ENCODE measurements around the gene WDR4. TPM values are rescaled to one million over a fixed set of nuclear protein-coding genes. Genes with fewer than 3 reads are reported as not detected.

Gene WDR4
- total RNA-seq, 1 experiment from 2014 or later: 17.6 TPM

GRCh38 chr21:42811960-42812359, 67.4 kb downstream of the WDR4 start:
- intact Hi-C loops (cut with micrococcal nuclease; ENCODE audit: unreplicated experiment): loop anchor here (1.0 kb wide), 1 partner anchor 16 kb away; no protein-coding TSS in a partner anchor
- Histone ChIP-seq H3K27ac (no peak overlapping the region), H3K36me3 (ENCODE audit: low read depth) (no peaks in the 10 kb centered on the region)

DNA sequence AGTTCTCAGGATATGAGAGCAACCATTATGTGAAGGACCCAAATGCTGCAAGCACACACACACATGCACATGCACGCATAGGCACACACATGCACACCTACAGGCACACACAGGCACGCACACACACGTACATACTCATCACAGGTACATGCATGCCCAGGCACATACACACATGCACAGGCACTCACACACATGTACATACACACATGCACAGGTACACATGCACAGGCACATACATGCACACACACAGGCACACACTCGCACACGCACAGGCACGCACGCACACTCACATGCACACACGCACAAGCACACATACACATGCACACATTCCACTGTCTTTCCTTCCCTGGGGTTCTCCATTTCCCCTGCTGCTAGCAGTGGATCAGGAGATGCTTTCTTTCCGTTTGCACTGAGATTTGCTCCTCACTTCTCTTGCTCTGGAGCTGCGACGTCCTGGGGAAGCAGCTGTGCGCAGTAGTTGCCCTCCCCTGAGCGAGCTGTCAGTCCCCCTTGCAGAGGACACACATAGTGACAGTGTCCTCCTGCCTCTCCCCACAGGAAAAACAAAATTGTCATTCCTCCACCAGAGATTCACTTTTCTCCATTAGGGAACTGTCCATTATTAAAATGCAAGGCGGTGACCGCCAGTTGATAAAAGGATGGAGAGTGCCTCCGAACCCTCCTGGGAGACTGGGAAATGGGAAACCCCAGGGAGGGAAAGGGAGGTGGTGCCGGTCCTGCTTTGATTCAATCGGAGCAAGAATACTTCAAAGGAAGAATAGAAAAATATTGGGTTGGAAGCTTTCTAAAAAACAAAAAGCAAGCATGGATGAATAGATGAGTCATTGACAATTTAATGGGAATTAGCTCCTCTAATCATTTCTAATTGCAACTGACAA, 69.5 kb downstream of the WDR4 start:
- Histone ChIP-seq H3F3A (ENCODE audit: insufficient read depth, low read depth) (no peaks in the 10 kb centered on the region; the same call in 1 of the 2 replicates), H3K27ac (no peak overlapping the region), H3K36me3 (ENCODE audit: low read depth) (no peaks in the 10 kb centered on the region), H3K4me3 (no peak overlapping the region), H4K20me1 (ENCODE audit: insufficient read depth) (no peaks in the 10 kb centered on the region), H3K79me2 (ENCODE audit: low read depth) (no peaks in the 10 kb centered on the region), H3K4me1 (replicated peaks; ENCODE audit: insufficient read depth) (peaks cover 14% of the 10 kb centered on the region), H3K27me3 (ENCODE audit: insufficient read depth, low read depth) (no peaks in the 10 kb centered on the region), H3K4me2 (no peak overlapping the region), H3K9me2 (ENCODE audit: insufficient read depth) (no peaks in the 10 kb centered on the region), H3K9me3 (ENCODE audit: insufficient read depth, low read depth) (peaks cover 7% of the 10 kb centered on the region; the same call in 1 of the 2 replicates), H2AFZ (no peak overlapping the region)
- BruUV-seq (replicated peaks): no TSS peak
- ChIA-PET CTCF (no interaction called here), POLR2A (ENCODE audit: unreplicated experiment) (no interaction called here)
- intact Hi-C loops (cut with micrococcal nuclease; ENCODE audit: unreplicated experiment): no loop called here
- DNase-seq: no peak
- TF ChIP-seq, protein P1, sequence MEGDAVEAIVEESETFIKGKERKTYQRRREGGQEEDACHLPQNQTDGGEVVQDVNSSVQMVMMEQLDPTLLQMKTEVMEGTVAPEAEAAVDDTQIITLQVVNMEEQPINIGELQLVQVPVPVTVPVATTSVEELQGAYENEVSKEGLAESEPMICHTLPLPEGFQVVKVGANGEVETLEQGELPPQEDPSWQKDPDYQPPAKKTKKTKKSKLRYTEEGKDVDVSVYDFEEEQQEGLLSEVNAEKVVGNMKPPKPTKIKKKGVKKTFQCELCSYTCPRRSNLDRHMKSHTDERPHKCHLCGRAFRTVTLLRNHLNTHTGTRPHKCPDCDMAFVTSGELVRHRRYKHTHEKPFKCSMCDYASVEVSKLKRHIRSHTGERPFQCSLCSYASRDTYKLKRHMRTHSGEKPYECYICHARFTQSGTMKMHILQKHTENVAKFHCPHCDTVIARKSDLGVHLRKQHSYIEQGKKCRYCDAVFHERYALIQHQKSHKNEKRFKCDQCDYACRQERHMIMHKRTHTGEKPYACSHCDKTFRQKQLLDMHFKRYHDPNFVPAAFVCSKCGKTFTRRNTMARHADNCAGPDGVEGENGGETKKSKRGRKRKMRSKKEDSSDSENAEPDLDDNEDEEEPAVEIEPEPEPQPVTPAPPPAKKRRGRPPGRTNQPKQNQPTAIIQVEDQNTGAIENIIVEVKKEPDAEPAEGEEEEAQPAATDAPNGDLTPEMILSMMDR (conservative IDR thresholded peaks at IDR 0.05): no peak
- no peak for TF ChIP-seq EZH2 (IDR thresholded peaks at IDR 0.05; ENCODE audit: low read depth)

More at GRCh38 chr21:42811960-42812359, 67.4 kb downstream of the WDR4 start:
- ChIA-PET CTCF (no interaction called here), POLR2A (ENCODE audit: unreplicated experiment) (no interaction called here)
- peaks cover 7% of the 10 kb centered on the region; the same call in 1 of the 2 replicates for H3K9me3 ChIP-seq (ENCODE audit: insufficient read depth, low read depth)
- DNase-seq: no peak
- H3K9me2 ChIP-seq (ENCODE audit: insufficient read depth): no peaks in the 10 kb centered on the region
- no peaks in the 10 kb centered on the region for H4K20me1 ChIP-seq (ENCODE audit: insufficient read depth)
- no peak overlapping the region for H3K4me3 ChIP-seq
- peaks cover 14% of the 10 kb centered on the region for H3K4me1 ChIP-seq (replicated peaks; ENCODE audit: insufficient read depth)
- no peak for TF ChIP-seq EZH2 (IDR thresholded peaks at IDR 0.05; ENCODE audit: low read depth)
- H2AFZ ChIP-seq: no peak overlapping the region
- no peaks in the 10 kb centered on the region for H3K27me3 ChIP-seq (ENCODE audit: insufficient read depth, low read depth)
- no peaks in the 10 kb centered on the region for H3K79me2 ChIP-seq (ENCODE audit: low read depth)
- H3F3A ChIP-seq (ENCODE audit: insufficient read depth, low read depth): no peaks in the 10 kb centered on the region; the same call in 1 of the 2 replicates
- H3K4me2 ChIP-seq: peak overlapping the region; percentile 21; the same call in 1 of the 2 replicates
- BruUV-seq (replicated peaks): no TSS peak

GRCh38 chr21:42809171-42809570, 70.2 kb downstream of the WDR4 start:
- ChIA-PET CTCF (no interaction called here), POLR2A (ENCODE audit: unreplicated experiment) (no interaction called here)
- Histone ChIP-seq H3F3A (ENCODE audit: insufficient read depth, low read depth) (no peaks in the 10 kb centered on the region; the same call in 1 of the 2 replicates), H4K20me1 (ENCODE audit: insufficient read depth) (no peaks in the 10 kb centered on the region), H3K36me3 (ENCODE audit: low read depth) (no peaks in the 10 kb centered on the region), H3K4me2 (no peak overlapping the region), H3K27me3 (ENCODE audit: insufficient read depth, low read depth) (no peaks in the 10 kb centered on the region), H3K4me3 (no peak overlapping the region), H3K79me2 (ENCODE audit: low read depth) (no peaks in the 10 kb centered on the region), H3K9me3 (ENCODE audit: insufficient read depth, low read depth) (peaks cover 2% of the 10 kb centered on the region; the same call in 1 of the 2 replicates), H2AFZ (no peak overlapping the region), H3K9me2 (ENCODE audit: insufficient read depth) (no peaks in the 10 kb centered on the region), H3K4me1 (replicated peaks; ENCODE audit: insufficient read depth) (peaks cover 14% of the 10 kb centered on the region), H3K27ac (no peak overlapping the region)
- TF ChIP-seq EZH2 (IDR thresholded peaks at IDR 0.05; ENCODE audit: low read depth): no peak
- TF ChIP-seq, protein P1 (conservative IDR thresholded peaks at IDR 0.05): no peak
- no TSS peak for BruUV-seq (replicated peaks)
- DNase-seq: no peak
- intact Hi-C loops (cut with micrococcal nuclease; ENCODE audit: unreplicated experiment): no loop called here
